Epithelial cell of proximal tubule (primary cell): ENCODE data around the gene SPOUT1. TPM values are rescaled to one million over a fixed set of nuclear protein-coding genes. Genes with fewer than 3 reads are reported as not detected.

Source experiments
- DNase-seq: peaks from one replicate; pipeline ENCODE4 v3.0.0-alpha.2; 2011; ENCODE audit warnings: low read depth
- H3K4me3 ChIP-seq: 2 replicates; pipeline ENCODE4 v1.5.1; 2011; ENCODE audit warnings: low read depth, mild to moderate bottlenecking, low read length
- total RNA-seq: library from RNA; depleted of rRNA; stranded (reverse); fragments of >200 nt; gene quantifications from 2 replicates; pipeline ENCODE4 v1.2.3, GENCODE V29; 2015
- TF ChIP-seq, protein P1 (sequence below): conservative IDR thresholded peaks from 2 replicates; pipeline ENCODE4 v1.5.1; 2012; ENCODE audit warnings: low read depth, mild to moderate bottlenecking, low read length

Gene SPOUT1
- total RNA-seq, 1 donor from 2014 or later: 30.7 TPM

DNA sequence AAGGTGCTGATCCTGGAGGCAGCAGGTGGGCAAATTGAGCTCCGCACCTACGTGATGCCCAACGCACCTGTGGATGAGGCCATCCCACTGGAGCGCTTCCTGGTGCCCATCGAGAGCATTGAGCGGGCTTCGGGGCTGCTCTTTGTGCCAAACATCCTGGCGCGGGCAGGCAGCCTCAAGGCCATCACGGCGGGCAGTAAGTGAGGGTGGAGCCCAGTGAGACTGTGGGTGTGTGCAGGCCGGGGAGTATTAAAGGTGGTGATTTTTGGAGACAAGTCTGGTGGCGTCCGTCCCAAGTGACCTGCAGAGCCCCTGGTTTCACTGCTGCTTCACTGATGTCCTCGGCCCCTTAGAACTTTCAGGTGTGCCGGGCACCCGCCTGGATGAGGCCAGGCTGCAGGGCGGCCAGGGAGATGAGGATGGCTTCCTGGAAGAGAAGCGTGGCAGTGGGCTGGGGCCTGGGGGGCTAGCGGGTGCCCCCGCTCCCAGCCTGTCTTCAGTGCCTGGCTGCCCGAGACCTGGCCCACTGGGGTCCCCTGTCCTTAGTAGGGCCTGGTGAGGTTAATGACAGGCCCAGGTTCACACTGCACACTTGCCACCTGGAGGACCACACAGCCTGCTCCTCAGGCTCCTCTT, 7.1 kb downstream of the SPOUT1 start:
- TF ChIP-seq, protein P1, sequence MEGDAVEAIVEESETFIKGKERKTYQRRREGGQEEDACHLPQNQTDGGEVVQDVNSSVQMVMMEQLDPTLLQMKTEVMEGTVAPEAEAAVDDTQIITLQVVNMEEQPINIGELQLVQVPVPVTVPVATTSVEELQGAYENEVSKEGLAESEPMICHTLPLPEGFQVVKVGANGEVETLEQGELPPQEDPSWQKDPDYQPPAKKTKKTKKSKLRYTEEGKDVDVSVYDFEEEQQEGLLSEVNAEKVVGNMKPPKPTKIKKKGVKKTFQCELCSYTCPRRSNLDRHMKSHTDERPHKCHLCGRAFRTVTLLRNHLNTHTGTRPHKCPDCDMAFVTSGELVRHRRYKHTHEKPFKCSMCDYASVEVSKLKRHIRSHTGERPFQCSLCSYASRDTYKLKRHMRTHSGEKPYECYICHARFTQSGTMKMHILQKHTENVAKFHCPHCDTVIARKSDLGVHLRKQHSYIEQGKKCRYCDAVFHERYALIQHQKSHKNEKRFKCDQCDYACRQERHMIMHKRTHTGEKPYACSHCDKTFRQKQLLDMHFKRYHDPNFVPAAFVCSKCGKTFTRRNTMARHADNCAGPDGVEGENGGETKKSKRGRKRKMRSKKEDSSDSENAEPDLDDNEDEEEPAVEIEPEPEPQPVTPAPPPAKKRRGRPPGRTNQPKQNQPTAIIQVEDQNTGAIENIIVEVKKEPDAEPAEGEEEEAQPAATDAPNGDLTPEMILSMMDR: no peak
- DNase-seq: no peak
- H3K4me3 ChIP-seq: no peak overlapping the region

DNA sequence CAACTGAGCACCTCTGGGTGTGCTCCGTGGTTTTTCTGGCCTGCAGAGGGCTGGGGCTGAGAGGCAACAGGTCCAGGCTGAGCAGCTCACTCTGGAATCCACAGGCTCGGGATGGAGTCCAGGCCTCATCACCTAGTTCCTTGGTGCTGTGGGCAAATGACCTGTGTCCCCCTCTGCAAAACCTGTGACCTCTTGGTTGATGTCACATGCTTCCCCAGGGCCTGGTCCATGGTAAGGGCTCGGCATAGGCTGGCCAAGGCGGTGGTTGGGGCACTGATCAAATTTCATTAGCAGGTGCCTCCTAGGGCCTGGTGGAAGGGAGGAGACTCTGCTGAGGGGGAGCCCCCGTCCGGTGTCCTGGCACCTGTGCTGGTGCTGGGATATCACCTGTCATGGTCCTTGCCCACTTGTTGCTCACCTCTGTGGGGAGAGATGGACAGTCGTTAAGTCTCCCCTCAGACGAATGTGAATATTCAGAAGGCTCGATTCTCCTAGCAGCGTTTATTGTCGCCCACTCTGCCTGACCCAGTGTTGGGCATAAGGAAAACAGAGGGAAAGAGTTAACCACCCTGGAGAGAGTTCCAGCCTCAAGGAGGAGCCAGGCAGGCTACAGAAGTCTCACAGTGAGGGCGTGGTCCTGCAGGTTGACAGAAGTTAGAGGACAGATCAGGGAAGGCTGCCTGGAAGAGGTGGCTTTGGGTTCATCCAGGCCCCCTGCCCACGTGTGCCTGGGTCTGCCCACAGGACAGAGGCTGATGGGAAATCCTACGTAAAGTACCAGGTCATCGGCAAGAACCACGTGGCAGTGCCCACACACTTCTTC, 7.8 kb downstream of the SPOUT1 start:
- H3K4me3 ChIP-seq: no peak overlapping the region
- TF ChIP-seq, protein P1: no peak
- DNase-seq: no peak

DNA sequence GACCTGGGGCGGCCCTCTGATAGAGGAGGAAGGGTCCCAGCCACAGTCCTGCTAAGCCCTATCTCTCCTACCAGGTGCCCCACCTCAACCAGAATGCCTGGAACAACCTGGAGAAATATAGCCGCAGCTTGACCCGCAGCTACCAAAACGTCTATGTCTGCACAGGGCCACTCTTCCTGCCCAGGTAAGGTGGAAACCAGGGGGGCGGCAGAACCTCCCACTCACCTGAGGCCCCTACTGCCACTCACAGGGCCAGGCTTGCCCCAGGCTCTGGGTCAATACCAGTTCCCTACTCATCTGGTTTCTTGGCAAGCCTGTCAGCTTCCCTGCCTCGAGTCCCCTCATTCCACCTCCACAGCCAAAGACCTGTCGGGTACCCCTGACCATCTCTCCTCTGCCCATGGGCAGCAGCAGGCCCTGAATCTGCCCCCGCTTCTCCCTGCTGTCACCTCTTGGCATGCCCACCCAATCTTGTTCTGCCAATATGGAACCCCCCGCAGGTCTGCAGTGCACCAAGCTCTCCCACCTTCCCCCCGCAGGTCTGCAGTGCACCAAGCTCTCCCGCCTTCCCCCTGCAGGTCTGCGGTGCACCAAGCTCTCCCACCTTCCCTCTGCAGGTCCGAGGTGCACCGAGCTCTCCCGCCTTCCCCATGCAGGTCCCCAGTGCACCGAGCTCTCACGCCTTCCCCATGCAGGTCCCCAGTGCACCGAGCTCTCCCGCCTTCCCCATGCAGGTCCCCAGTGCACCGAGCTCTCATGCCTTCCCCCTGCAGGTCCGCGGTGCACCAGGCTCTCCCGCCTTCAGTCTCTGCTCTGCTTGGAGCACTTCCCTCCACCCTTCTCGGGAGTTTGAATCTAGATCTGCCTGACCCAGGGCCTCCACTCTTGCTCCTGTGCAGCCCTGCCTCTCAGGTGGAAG, 8.7 kb downstream of the SPOUT1 start:
- DNase-seq: no peak
- TF ChIP-seq, protein P1: no peak
- no peak overlapping the region for H3K4me3 ChIP-seq

DNA sequence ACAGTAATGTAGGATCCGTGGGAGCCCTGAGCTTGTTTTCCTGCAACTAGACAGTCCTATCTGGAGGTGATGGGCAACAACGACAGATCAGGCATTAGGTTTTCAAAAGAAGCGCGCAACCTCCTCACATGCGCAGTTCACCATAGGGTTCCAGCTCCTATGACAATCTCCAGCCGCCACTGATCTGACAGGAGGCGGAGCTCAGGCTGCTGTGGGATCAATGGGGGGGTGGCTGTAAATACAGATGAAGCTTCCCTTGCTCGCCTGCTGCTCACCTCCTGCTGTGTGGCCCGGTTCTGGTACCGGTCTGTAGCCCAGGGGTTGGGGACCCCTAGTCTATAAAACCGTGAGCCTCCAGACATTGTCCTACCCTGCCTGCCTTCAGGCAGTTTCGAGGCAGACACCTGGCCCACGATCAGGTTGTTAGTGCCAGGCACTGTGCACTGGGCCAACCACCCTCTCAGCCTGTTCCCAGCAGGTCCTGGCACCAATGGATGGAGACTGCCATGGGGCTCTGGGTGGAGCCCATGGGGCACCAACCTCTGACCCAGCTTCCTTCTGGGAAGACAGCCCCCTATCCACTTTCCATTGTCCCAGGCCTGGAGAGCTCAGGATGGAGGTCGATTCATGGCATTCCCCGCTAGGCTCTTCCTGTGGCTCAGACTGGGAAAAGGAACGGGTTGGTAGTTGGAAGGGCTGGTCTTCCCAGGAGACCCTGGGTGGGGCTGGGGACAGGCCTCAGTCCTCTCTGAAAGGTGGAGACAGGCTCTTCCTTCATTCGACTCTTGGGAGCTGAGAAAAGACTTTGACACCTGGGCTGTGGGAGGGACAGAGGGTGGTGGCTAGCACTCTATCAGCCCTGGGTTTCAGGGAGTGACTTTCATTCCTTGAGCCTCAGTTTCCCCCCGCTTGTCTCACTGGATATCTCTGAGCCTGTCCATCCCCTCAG, 9.6 kb downstream of the SPOUT1 start:
- peak overlapping the region; percentile 72 for H3K4me3 ChIP-seq
- TF ChIP-seq, protein P1: no peak
- DNase-seq: no peak

DNA sequence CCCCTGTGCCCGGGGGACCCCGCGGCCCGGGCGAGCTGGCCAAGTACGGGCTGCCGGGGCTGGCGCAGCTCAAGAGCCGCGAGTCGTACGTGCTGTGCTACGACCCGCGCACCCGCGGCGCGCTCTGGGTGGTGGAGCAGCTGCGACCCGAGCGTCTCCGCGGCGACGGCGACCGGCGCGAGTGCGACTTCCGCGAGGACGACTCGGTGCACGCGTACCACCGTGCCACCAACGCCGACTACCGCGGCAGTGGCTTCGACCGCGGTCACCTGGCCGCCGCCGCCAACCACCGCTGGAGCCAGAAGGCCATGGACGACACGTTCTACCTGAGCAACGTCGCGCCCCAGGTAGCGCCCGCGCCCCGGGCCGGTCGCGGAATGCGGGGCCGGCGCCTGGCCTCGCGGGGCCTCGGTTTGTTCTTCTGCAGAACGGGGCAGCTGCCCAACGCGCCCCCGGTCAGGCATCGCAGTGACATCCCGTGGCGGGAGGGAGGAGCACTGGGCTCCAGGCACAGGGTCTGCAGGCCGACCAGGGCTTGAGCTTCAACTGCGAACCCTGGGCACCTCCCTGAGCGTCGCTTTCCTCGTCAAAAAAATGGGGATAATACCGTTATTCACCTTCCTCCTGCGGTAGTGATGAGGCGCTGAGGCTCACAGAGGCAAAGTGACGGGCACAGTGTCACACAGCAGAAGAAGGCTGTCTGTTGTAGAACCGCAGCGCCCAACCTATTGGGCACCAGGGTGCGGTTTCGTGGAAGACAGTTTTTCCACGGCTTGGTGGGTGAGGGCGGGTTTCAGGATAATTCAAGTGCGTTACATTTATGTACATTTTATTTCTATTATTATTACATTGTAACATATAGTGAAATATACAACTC, 10.5 kb downstream of the SPOUT1 start:
- H3K4me3 ChIP-seq: peak overlapping the region; percentile 72
- TF ChIP-seq, protein P1: peak; percentile 10
- DNase-seq: no peak
